SK-N-MC (cell line): ENCODE data around the gene RASA4B.
"Not testable (repeated sequence)": the region's sequence is repeated elsewhere in the genome, so short reads cannot be mapped to it uniquely, and the experiment has no call there.

ENCODE experiments used
- EZH2 ChIP-seq: fragments of 200-600 bp; sonication (generic); IDR thresholded peaks from one replicate; pipeline ENCODE4 v1.6.1; 2017; ENCODE audit warnings: antibody characterized with exemption
- FOXP2 ChIP-seq: optimal IDR thresholded peaks from 2 replicates; pipeline ENCODE3; 2011; ENCODE audit warnings: mild to moderate bottlenecking, moderate library complexity; ENCODE audit not compliant: insufficient read depth; ENCODE audit errors: extremely low read length, control extremely low read depth
- POLR2AphosphoS5 ChIP-seq: IDR thresholded peaks from 2 replicates; pipeline ENCODE4 v1.6.1; 2012; ENCODE audit warnings: mild to moderate bottlenecking, low read depth, low read length, borderline replicate concordance

GRCh38 chr7:102532127-102532526 is 14.6 kb upstream of the RASA4B start:
- not testable (repeated sequence) for TF ChIP-seq EZH2, POLR2AphosphoS5, FOXP2
